HG02798 (cell line): ENCODE results near the gene ZBTB21.

Source experiments
- ATAC-seq: cut with Tn5 transposase; IDR thresholded peaks from one replicate; pipeline ENCODE4 v1.9.1; 2021; ENCODE audit warnings: mild to moderate bottlenecking; ENCODE audit not compliant: unreplicated experiment, poor library complexity

ZBTB21 gene

DNA sequence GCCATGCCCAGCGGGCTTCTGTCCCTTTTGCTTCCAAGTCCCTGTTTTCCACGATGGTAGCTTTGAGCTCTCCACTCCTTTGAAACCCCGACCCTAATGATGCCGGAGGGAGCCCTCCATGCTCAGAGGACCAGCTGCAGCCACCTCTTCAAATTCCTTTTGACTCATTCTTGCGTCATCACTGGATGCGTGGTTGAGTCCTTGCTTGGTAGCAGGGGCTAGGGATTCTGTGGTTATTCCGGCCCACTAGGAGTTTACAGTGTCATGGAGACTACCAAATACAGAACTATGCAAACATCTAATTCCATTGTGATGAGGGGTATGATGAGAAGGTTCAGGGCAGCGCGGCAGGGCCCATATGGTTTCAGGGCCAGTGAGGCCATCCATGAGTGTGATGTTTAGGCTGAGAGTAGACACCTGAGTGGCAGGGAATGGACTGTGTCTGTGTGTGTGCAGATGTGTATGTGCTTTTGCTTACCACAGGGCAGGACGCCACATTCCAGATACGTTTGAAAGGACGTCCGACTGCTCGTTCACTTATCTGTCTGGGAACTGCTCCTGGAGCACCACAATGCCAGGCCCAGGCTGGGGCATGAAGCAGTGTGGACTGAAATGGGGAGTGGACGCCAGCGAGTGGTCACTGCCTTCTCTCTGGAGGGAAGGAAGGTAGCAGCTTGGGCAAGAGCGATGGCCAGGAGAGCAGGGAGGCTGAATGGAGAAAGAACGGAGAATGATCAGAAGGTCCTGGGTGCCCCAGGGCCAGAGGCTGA lies 30.4 kb upstream of the ZBTB21 start:
- ATAC-seq: no peak

DNA sequence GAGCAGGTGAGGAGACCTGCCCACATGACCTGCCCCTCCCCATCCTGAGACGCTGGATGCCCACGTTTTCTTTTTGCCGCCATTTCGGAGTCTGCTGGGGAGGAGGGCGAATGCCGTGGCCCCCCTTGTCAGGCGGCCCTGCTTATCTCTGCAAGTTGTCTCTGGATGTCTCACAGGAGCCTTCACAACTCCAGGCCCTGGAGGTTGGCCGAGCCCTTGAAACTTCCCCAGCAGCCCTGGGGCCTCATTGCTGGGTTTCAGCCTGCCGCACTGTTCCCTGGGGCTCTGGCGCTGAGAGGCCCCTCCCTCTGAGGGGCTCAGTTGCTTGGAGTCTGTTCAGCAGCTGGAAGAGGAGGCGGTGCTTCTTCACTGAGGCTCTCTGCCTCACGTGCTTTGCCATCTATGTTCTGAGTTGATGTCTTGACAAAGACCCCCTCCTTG lies 29.8 kb upstream of the ZBTB21 start:
- no peak for ATAC-seq

- ATAC-seq: no peak
Measured at GRCh38 chr21:42039470-42039901, 29.3 kb upstream of the ZBTB21 start.

DNA sequence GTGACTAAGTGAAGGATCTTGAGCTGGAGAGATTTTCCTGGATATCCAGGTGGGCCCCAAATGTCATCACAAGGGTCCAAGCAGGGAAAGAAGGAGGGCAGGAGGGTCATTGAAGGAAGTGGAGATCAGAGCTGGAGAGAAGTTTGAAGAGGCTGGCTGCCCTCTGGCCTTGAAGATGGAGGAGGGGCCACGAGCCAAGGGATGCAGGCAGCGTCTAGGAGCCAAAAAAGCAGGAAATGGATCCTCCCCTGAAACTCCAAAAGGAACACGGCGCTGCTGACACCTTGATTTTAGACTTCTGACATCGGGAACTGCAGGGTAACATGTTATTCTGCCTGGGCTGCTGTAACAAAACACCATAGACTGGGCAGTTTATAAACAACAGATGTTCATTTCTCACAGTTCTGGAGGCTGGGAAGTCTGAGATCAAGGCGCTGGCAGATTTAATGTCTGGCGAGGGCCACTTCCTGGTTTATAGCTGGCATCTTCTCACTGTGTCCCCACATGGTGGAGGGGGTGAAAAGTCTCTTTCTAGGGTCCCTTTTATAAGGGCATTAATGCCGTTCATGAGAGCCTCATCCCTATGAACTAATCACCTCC lies 28.8 kb upstream of the ZBTB21 start:
- ATAC-seq: no peak

DNA sequence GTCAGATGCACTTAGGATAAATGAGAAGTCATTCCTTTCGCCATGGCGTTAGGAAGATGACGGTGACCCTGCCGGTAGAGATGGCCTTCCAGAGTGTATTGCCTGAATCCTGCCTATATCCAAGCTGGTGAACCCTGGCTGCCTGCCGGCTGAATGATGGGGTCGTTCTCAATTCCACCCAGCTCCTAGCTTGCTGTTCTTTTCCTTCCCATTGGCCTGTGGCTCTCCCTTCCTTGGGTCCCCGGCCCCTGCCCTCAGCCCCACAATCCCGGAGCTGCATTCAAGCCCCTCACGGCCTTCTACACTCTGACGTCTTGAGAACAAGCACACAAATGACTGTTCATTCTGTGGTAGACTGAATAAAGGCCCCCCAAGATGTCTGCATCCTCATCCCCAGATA lies 28.2 kb upstream of the ZBTB21 start:
- ATAC-seq: no peak

- no peak for ATAC-seq
Measured at GRCh38 chr21:42037943-42038342, 27.8 kb upstream of the ZBTB21 start.

DNA sequence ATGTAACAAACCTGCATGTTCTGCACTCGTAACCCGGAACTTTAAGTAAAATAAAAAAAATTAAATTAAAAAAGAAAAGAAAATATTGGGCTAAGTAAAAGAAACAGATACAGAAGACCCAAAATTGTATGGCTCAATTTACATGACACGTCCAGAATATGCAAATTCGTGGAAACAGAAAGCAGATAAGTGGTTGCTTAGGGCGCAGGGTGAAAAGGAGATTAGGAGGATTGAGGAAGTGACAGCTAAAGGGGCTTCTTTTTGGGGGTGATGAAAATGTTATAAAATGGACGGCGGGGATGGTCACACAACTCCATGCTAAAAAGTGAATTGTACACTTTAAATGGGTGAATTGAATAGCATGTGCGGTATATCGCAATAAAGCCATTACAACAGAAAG lies 27.4 kb upstream of the ZBTB21 start:
- no peak for ATAC-seq

GRCh38 chr21:42036313-42036712 lies 26.2 kb upstream of the ZBTB21 start:
- ATAC-seq: no peak

DNA sequence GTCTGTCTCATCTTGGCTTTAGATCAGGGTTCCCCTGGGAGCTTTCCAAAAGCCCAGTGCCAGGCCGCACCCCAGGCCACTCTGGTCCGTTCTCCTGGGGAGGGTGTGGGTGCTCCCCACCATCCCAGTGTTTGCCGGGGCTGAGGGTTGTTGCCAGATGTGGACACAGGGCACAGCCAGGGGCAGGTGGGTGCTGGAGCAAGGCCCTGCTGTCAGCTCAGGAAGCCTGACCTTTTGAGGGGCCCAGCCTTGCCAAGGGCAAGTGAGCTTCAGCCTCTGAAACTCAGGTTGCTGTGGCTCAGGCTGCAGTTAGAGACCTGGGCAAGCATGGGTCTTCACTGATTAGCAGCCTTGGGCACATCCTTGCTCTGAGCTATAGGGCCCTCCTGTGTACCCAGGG lies 22.8 kb upstream of the ZBTB21 start:
- no peak for ATAC-seq

- ATAC-seq: no peak
Measured at GRCh38 chr21:42032266-42032665, 22.1 kb upstream of the ZBTB21 start.

DNA sequence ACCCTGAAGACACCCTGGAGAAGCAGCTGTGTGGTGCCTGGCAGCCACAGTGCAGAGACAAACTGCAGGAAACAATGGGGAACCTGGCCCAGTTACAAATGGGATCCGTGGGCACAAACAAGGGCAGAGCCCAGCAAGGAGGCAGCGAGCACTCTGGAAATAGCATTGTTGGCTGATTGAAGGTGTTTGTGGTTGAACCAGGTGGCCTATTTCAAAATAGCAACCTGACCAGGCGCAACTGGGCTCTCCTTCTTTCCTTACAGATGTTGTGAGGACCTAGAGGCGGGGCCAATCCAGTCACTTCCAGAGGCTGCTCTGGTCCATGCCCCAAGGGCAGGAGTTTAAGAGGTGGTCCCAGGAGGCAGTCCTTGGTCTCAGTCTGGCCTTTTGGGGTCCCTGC lies 21.7 kb upstream of the ZBTB21 start:
- no peak for ATAC-seq

- ATAC-seq: no peak
Measured at GRCh38 chr21:42031241-42031640, 21.1 kb upstream of the ZBTB21 start.

GRCh38 chr21:42030311-42030710 lies 20.2 kb upstream of the ZBTB21 start:
- ATAC-seq: no peak

- ATAC-seq: no peak
Measured at GRCh38 chr21:42028766-42029425, 18.7 kb upstream of the ZBTB21 start.

DNA sequence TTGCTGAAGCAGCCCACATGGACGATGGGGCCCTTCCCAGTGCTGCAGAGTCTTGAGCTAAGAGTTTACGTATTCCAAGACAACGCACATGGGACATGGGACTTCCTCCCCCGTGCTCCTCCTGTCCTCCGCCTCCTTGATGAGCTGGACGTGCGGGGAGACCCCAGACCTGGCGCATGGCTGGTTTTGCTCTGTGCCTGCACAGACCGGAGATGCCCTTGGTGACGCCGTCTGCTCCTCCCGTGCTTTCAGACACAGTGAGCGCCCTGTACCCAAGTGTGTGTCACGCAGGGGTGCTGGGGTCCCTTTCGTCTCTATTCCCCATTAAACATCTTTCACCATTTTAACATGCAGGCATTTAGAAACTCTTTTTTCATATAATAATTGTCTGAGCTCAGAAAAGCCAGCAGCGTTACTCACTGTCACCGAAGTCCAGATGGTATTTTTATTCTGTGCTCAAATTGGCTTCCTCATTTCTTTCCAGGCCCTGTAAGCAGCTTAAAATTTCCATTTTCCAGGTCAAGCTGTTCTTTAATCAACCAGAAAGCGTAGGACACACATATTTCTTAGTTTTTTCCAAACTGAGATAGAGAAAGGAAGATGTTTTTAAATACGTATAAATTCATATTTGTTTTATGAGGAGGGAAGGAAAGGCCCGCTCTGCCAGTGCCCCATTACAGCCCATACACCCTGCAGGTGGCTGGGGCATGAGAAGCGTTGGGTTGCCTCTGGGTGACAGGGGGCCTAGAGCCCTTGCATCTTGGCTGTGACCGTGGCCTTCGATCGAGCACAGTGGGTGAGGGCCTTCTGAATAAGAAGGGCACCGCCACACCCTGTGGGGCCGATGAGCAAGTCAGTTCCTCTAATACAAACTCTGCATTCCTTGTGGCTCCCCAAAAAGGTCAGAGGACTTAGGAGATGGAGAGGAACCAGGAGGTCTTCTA lies 17.9 kb upstream of the ZBTB21 start:
- no peak for ATAC-seq

- no peak for ATAC-seq
Measured at GRCh38 chr21:42027085-42027821, 17.1 kb upstream of the ZBTB21 start.

GRCh38 chr21:42026082-42026435 lies 15.9 kb upstream of the ZBTB21 start:
- no peak for ATAC-seq

DNA sequence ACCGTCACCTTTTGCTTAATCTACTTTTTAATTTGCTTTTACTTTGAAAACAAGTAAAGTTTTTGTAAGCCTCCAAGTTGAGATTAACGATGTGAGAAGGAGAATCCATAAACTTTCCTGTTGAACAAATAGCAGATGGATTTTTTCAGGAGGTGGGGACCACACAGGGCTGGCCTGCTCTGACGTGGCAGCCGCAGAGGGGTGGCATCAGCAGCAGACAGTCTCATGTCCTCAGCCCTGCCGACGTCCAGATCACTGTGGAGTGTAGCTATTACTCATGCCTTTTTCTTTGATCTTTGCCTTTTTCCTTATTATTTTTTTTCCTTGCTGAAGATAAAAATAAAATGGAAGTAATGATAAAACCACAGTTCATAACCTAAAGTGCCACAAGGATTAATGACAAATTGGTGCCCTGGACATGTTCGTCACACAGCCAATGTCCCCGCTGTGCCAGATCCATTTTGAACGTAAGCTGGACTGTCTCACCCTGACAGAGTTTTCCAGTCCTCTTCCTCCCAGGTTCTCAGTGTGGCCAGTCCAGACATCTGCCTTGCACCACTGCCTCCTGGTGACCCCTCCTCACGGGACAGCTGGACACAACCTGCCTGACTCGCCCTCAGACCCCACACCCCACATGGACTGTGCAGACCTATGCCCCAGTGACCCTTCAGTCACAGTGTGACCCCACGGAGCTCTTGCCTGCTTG lies 15.4 kb upstream of the ZBTB21 start:
- no peak for ATAC-seq

DNA sequence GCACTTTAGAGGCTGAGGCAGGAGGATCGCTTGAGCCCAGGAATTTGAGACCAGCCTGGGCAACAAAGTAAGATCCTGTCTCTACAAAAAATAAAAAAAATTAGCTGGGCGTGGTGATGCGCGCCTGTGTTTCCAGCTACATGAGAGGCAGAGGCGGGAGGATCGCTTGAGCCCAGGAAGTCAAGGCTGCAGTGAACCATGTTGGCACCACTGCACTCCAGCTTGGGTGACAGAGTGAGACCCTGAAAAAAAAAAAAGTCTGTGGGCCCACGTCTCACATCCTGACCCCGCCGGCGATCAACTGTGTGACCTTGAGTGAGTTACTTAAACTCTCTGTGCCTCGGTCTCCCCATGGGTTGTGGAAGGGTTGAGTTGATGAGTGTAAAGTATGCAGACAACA lies 12.7 kb upstream of the ZBTB21 start:
- no peak for ATAC-seq
